Measurements from ENCODE around the gene INO80E.
"Not testable (repeated sequence)": the region's sequence is repeated elsewhere in the genome, so short reads cannot be mapped to it uniquely, and the experiment has no call there.

INO80E gene

DNA sequence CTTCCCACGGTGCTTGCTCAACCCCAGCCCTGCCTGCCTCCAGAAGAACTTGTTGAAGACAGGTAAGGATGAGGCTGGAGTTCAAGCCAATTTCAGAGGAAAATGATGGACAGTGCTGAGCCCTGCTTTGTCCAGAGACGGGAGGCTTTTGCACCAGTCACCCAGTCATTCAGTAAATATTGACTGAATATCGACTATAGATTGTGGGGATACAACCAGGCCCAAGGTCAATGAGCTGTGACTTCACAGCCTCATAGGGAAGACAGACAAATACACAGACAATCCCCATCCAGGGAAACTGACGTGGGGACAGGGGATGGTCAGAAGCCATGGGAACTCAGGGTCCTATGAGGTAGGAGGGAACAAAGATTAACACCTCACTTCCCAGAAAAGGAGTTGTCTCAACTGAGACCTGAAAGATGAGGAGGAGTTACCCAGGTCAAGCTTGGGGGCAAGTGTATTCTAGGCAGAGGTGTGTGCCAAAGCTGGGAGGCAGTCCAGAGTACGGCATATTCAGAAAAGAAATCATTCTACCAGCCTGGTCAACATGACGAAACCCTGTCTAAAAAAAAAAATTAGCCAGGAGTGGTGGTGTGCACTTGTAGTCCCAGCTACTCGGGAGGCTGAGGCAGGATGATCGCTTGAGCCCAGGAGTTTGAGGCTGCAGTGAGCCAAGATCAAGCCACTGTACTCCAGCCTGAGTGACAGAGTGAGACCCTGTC lies 20.7 kb downstream of the INO80E start:
- no peak for DNase-seq (ENCODE audit: extremely low read depth, low read depth)
- TF ChIP-seq, protein P1, sequence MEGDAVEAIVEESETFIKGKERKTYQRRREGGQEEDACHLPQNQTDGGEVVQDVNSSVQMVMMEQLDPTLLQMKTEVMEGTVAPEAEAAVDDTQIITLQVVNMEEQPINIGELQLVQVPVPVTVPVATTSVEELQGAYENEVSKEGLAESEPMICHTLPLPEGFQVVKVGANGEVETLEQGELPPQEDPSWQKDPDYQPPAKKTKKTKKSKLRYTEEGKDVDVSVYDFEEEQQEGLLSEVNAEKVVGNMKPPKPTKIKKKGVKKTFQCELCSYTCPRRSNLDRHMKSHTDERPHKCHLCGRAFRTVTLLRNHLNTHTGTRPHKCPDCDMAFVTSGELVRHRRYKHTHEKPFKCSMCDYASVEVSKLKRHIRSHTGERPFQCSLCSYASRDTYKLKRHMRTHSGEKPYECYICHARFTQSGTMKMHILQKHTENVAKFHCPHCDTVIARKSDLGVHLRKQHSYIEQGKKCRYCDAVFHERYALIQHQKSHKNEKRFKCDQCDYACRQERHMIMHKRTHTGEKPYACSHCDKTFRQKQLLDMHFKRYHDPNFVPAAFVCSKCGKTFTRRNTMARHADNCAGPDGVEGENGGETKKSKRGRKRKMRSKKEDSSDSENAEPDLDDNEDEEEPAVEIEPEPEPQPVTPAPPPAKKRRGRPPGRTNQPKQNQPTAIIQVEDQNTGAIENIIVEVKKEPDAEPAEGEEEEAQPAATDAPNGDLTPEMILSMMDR (IDR thresholded peaks at IDR 0.05; ENCODE audit: low read depth, low read length) = no peak

DNA sequence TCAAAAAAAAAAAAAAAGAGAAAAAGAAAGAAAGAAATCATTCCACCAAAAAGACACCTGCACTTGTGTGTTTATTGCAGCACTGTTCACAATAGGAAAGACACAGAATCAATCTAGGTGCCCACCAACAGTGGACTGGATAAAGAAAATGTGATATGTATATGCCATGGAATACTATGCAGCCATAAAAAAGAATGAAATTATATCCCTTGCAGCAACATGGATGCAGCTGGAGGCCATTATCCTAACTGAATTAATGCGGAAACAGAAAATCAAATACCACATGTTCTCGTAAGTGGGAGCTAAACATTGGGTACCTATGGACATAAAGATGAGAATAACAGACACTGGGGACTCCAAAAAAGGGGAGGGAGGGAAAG lies 21.2 kb downstream of the INO80E start:
- TF ChIP-seq, protein P1 (IDR thresholded peaks at IDR 0.05; ENCODE audit: low read depth, low read length) = no peak
- DNase-seq (ENCODE audit: extremely low read depth, low read depth) = no peak

DNA sequence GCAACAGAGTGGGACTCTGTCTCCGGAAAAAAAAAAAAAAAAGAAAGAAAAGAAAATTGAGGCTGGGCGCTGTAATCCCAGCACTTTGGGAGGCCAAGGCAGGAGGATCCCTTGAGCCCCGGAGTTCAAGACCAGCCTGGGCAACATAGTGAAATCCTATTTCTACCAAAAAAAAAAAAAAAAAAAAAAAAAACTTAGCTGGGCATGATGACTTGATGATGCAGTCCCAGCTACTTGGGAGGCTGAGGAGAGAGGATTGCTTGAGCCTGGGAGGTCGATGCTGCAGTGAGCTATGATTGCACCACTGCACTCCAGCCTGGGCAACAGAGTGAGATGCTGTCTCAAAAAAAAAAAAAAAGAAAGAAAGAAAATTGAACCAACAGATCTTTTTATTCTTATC lies 21.9 kb downstream of the INO80E start:
- not testable (repeated sequence) for DNase-seq (ENCODE audit: extremely low read depth, low read depth)

DNA sequence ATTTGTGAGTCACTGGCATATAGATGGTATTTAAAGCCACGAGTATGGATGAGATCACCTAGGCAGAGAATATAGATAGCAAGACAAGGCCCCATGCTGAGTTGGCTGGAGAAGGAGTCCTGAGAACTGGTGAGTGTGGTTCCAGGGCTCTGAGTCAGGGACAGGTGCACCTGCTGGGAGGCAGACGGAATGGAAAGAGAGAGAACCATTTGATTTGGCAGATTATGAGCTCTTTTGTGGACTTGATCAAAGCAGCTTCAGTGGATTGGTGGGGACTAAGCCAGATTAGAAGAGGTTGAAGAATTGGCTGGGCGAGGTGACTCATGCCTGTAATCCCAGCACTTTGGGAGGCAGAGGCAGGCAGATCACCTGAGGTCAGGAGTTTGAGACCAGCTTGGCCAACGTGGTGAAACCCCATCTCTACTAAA lies 22.7 kb downstream of the INO80E start:
- no peak for DNase-seq (ENCODE audit: extremely low read depth, low read depth)
- TF ChIP-seq, protein P1 (IDR thresholded peaks at IDR 0.05; ENCODE audit: low read depth, low read length) = no peak

DNA sequence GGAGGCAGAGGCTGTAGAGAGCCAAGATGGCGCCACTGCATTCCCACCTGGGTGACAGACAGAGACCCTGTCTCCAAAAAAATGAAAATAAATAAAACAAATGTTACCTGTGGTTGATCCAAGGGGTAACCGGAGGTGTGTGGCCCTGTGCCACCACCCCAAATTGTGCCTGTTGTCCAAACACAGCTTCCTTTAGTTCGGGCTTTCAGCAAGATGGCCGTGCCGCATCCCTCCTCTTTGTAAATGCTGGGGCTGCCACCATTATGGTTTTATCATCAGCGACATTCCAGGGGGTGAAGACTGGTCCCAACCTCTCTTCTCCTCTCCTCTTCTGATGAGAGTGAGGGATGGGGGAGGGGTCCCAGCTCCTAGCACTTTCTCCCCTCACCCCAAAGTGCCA lies 26.8 kb downstream of the INO80E start, which contains the start of gene C16orf92:
C16orf92 (plus strand) TSS at position 312 of the 400 bp plus-strand sequence. CDS start 143 bp downstream, outside the sequence.
- TF ChIP-seq, protein P1 (IDR thresholded peaks at IDR 0.05; ENCODE audit: low read depth, low read length) = no peak
- DNase-seq (ENCODE audit: extremely low read depth, low read depth) = no peak

DNA sequence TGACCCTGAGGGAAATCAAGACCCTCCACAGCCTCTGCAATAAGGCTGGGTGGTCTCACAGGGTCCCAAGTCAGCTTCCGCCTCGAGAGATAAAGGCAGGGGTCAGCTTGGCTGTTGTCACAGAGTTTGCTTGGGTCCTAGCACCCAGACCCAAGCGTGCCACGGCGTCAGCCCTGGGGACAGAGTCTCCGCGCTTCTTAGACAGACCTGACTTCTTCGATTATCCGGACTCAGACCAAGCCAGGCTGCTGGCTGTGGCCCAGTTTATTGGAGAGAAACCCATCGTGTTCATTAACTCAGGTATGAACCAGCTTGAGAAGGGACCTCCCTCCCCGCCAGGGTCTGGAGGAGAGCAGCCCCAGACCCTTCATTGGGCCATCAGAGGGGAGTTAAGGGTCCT lies 27.5 kb downstream of the INO80E start:
- no peak for DNase-seq (ENCODE audit: extremely low read depth, low read depth)
- TF ChIP-seq, protein P1 (IDR thresholded peaks at IDR 0.05; ENCODE audit: low read depth, low read length) = no peak

DNA sequence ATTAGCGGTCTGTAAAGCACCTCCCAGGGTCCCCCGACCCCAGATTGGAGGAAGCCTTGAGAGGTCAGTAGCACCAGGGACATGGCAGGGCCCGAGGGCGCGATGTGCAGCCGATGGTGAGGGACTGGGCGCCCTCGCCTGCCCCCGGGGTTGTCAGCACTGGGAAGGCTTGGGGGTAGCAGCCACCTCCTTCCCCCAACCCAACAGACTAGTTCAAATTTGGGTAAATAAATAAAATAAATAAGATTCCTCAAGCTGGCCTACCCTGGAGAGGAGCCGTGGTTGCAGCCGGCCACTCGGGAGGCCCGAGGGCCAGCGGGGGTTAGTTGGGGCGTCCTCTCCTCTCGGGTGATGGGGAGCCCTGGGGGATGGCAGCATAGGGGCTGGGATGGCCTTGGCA lies 28.4 kb downstream of the INO80E start:
- TF ChIP-seq, protein P1 (IDR thresholded peaks at IDR 0.05; ENCODE audit: low read depth, low read length) = no peak
- DNase-seq (ENCODE audit: extremely low read depth, low read depth) = no peak

DNA sequence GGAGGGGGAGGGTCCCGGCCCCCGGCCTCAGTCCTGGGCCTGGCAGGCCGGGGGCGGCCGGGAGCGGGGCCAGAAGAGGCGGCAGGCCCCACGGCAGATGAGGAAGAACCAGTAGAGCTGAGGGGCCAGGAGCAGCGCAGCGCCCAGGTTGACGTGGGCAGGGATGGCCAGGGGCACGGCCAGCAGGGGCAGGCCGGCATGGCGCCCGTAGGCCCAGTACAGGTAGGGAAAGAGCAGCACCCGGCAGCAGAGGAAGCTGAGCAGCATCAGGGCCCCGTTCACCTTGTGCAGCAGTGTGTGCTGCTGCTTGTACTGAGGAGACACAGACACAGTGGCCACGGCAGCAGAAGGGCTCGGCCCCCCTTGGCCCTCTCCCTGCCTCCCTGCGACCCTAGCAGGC lies 29.1 kb downstream of the INO80E start:
- TF ChIP-seq, protein P1 (IDR thresholded peaks at IDR 0.05; ENCODE audit: low read depth, low read length) = no peak
- DNase-seq (ENCODE audit: extremely low read depth, low read depth) = no peak

Data from AG09319 (cell line).